H1 (cell line): Measurements from ENCODE around the gene TBC1D22B. TPM values are rescaled to one million over a fixed set of nuclear protein-coding genes. Genes with fewer than 3 reads are reported as not detected.

Experiments
- CTCF ChIA-PET: fragments of 300-600 bp; sonication (Branson Sonifier 250); formaldehyde crosslinking; loops from one replicate; lab custom pipeline; 2021; ENCODE audit not compliant: partially characterized antibody; lab: Charles Lee
- POLR2A ChIA-PET: fragments of 300-600 bp; sonication (Branson Sonifier 250); formaldehyde crosslinking; loops from one replicate; lab custom pipeline; 2021; ENCODE audit warnings: inconsistent platforms; ENCODE audit not compliant: partially characterized antibody; lab: Charles Lee
- DNase-seq, 2 experiments: peaks; one replicate each; pipeline versions ENCODE4 v3.0.0 to v3.0.0-alpha.2; 2010 to 2022; ENCODE audit warnings: low spot score in 2 of 2, low read depth in 1 of 2, mixed read lengths in 1 of 2
- FAIRE-seq: peaks from 2 replicates; lab custom pipeline; 2011; peaks lifted over from hg19 to GRCh38; lab: Jason Lieb, UNC
- H2AFZ ChIP-seq: 2 replicates; pipeline ENCODE4 v1.8.1; 2012; ENCODE audit warnings: low read length, inconsistent platforms
- H2AK5ac ChIP-seq: 2 replicates; pipeline ENCODE4 v1.6.1; 2013; ENCODE audit warnings: low read depth, low read length
- H2BK120ac ChIP-seq: replicated peaks from 2 replicates; pipeline ENCODE3; 2013; ENCODE audit warnings: low read depth, low read length, inconsistent platforms
- H2BK12ac ChIP-seq: 2 replicates; pipeline ENCODE4 v1.6.1; 2013; ENCODE audit warnings: low read depth, low read length
- H2BK15ac ChIP-seq: 2 replicates; pipeline ENCODE4 v1.6.1; 2013; ENCODE audit warnings: low read length
- H2BK20ac ChIP-seq: 2 replicates; pipeline ENCODE4 v1.6.1; 2013; ENCODE audit warnings: low read length
- H2BK5ac ChIP-seq: 2 replicates; pipeline ENCODE4 v1.6.1; 2013; ENCODE audit warnings: low read depth, low read length
- H3K14ac ChIP-seq: 2 replicates; pipeline ENCODE4 v1.6.1; 2013; ENCODE audit warnings: inconsistent platforms; ENCODE audit not compliant: insufficient read length
- H3K18ac ChIP-seq: 2 replicates; pipeline ENCODE4 v1.6.1; 2013; ENCODE audit warnings: low read length; ENCODE audit errors: extremely low read depth
- H3K23ac ChIP-seq: 2 replicates; pipeline ENCODE4 v1.6.1; 2013; ENCODE audit warnings: inconsistent platforms; ENCODE audit not compliant: insufficient read length
- H3K23me2 ChIP-seq: 2 replicates; pipeline ENCODE4 v1.6.1; 2013; ENCODE audit warnings: low read depth, low read length
- H3K27ac ChIP-seq: 2 replicates; pipeline ENCODE4 v1.6.1; 2011; ENCODE audit warnings: low read depth, low read length, inconsistent platforms
- H3K27me3 ChIP-seq, 4 experiments: replicated peaks in 1 of 4; 1 replicate in 1 of 4; 2 replicates in 3 of 4; pipeline versions ENCODE4 v1.6.1 to v1.8.1; 2011 to 2013; ENCODE audit warnings: low read length in 3 of 4, mild to moderate bottlenecking in 3 of 4, inconsistent platforms in 2 of 4, mixed read lengths in 2 of 4, moderate library complexity in 1 of 4; ENCODE audit not compliant: control insufficient read depth in 3 of 4, insufficient read depth in 3 of 4; ENCODE audit errors: extremely low read depth in 1 of 4
- H3K36me3 ChIP-seq, 4 experiments: 2 replicates each; pipeline versions ENCODE4 v1.6.1 to v1.8.1; 2011 to 2013; ENCODE audit warnings: mild to moderate bottlenecking in 4 of 4, low read length in 3 of 4, moderate library complexity in 2 of 4, control low read depth in 1 of 4, inconsistent platforms in 1 of 4; ENCODE audit not compliant: insufficient read depth in 4 of 4, control insufficient read depth in 2 of 4
- H3K4ac ChIP-seq: replicated peaks from 2 replicates; pipeline ENCODE3; 2013; ENCODE audit warnings: low read length, low read depth, mixed read lengths, inconsistent platforms; ENCODE audit not compliant: insufficient read length
- H3K4me1 ChIP-seq, 4 experiments: replicated peaks in 1 of 4; 1 replicate in 1 of 4; 2 replicates in 3 of 4; pipeline versions ENCODE4 v1.6.1 to v1.8.1; 2011 to 2013; ENCODE audit warnings: low read length in 3 of 4, inconsistent platforms in 2 of 4, mixed read lengths in 1 of 4; ENCODE audit not compliant: insufficient read depth in 4 of 4, control insufficient read depth in 3 of 4
- H3K4me2 ChIP-seq, 2 experiments: 2 replicates each; pipeline versions ENCODE4 v1.6.1 to v1.8.1; 2011 to 2013; ENCODE audit warnings: low read depth in 2 of 2, low read length in 2 of 2, control low read depth in 1 of 2, inconsistent platforms in 1 of 2, mild to moderate bottlenecking in 1 of 2; ENCODE audit not compliant: insufficient read depth in 1 of 2
- H3K4me3 ChIP-seq, 4 experiments: fragments of 200-600, 300-600 bp in 1 of 4; sonication (generic), shearing (Covaris generic), sonication (Bioruptor Twin) in 1 of 4; 2 replicates each; pipeline versions ENCODE4 v1.5.1 to v1.8.1; 2011 to 2016; ENCODE audit warnings: low read length in 4 of 4, low read depth in 3 of 4, control low read depth in 2 of 4, inconsistent platforms in 2 of 4, mild to moderate bottlenecking in 2 of 4, mixed read lengths in 1 of 4, moderate library complexity in 1 of 4; ENCODE audit not compliant: insufficient read depth in 2 of 4; ENCODE audit errors: extremely low read depth in 1 of 4
- H3K56ac ChIP-seq: replicated peaks from 2 replicates; pipeline ENCODE3; 2013; ENCODE audit warnings: low read depth, mild to moderate bottlenecking, mixed read lengths, low read length, inconsistent platforms; ENCODE audit not compliant: insufficient read length
- H3K79me1 ChIP-seq: 2 replicates; pipeline ENCODE4 v1.6.1; 2013; ENCODE audit warnings: low read depth, low read length, control low read depth
- H3K79me2 ChIP-seq, 2 experiments: 2 replicates each; pipeline versions ENCODE4 v1.6.1 to v1.8.1; 2012 to 2013; ENCODE audit warnings: low read length in 2 of 2, mild to moderate bottlenecking in 2 of 2, inconsistent platforms in 1 of 2; ENCODE audit not compliant: insufficient read depth in 2 of 2, control insufficient read depth in 1 of 2
- H3K9ac ChIP-seq, 4 experiments: replicated peaks in 1 of 4; 1 replicate in 1 of 4; 2 replicates in 3 of 4; pipeline versions ENCODE4 v1.6.1 to v1.8.1; 2011 to 2013; ENCODE audit warnings: low read depth in 3 of 4, low read length in 3 of 4, control low read depth in 2 of 4, mild to moderate bottlenecking in 2 of 4, moderate library complexity in 2 of 4, inconsistent platforms in 1 of 4; ENCODE audit errors: extremely low read depth in 1 of 4
- H3K9me3 ChIP-seq, 2 experiments: 2 replicates each; pipeline versions ENCODE4 v1.6.1 to v1.8.1; 2012 to 2013; ENCODE audit warnings: mild to moderate bottlenecking in 2 of 2, moderate library complexity in 2 of 2, control low read depth in 1 of 2, inconsistent platforms in 1 of 2, low read depth in 1 of 2, low read length in 1 of 2, mixed read lengths in 1 of 2; ENCODE audit not compliant: insufficient read depth in 2 of 2
- H4K20me1 ChIP-seq, 2 experiments: replicated peaks in 1 of 2; 2 replicates each; pipeline versions ENCODE3 to v1.8.1; 2011 to 2013; ENCODE audit warnings: inconsistent platforms in 2 of 2, low read length in 2 of 2, mild to moderate bottlenecking in 1 of 2; ENCODE audit not compliant: insufficient read depth in 2 of 2, control insufficient read depth in 1 of 2
- H4K5ac ChIP-seq: 2 replicates; pipeline ENCODE4 v1.6.1; 2013; ENCODE audit warnings: low read length, low read depth, mixed read lengths, inconsistent platforms; ENCODE audit not compliant: insufficient read length
- H4K8ac ChIP-seq: 2 replicates; pipeline ENCODE4 v1.8.0; 2013; ENCODE audit warnings: mild to moderate bottlenecking, moderate library complexity, low read length, inconsistent platforms; ENCODE audit not compliant: insufficient read depth; ENCODE audit errors: extremely low read depth
- H4K91ac ChIP-seq: replicated peaks from 2 replicates; pipeline ENCODE3; 2013; ENCODE audit warnings: low read length, mixed read lengths, inconsistent platforms; ENCODE audit not compliant: insufficient read length
- ATF3 ChIP-seq: IDR thresholded peaks from 2 replicates; pipeline ENCODE4 v1.6.1; 2011; ENCODE audit warnings: low read depth, mild to moderate bottlenecking, low read length; ENCODE audit not compliant: insufficient read depth
- BACH1 ChIP-seq: IDR thresholded peaks from 2 replicates; pipeline ENCODE4 v1.6.1; 2012; ENCODE audit warnings: low read length, improper control_type of control experiment
- CHD2 ChIP-seq: IDR thresholded peaks from 2 replicates; pipeline ENCODE4 v1.6.1; 2012; ENCODE audit warnings: low read length, improper control_type of control experiment
- CTBP2 ChIP-seq: IDR thresholded peaks from 2 replicates; pipeline ENCODE4 v1.7.0; 2011; ENCODE audit warnings: borderline replicate concordance, mild to moderate bottlenecking, moderate library complexity, mixed read lengths, low read length; ENCODE audit not compliant: insufficient read depth, insufficient read length
- EZH2 ChIP-seq: fragments of 200-600 bp; sonication (generic); IDR thresholded peaks from 2 replicates; pipeline ENCODE4 v1.7.1; 2012; ENCODE audit warnings: low read depth, mild to moderate bottlenecking, moderate library complexity, low read length, inconsistent platforms; ENCODE audit not compliant: severe bottlenecking
- HDAC6 ChIP-seq: IDR thresholded peaks from one replicate; pipeline ENCODE4 v1.7.1; 2012; ENCODE audit warnings: low read depth, mild to moderate bottlenecking, inconsistent platforms, low read length, moderate library complexity
- KDM1A ChIP-seq: fragments of 200-600, 300-600 bp; sonication (generic); IDR thresholded peaks from 2 replicates; pipeline ENCODE4 v1.7.1; 2016; ENCODE audit warnings: mild to moderate bottlenecking, low read length, borderline replicate concordance
- POLR2A ChIP-seq, 2 experiments: IDR thresholded peaks; 1 replicate in 1 of 2; 2 replicates in 1 of 2; pipeline ENCODE4 v1.6.1; 2011; ENCODE audit warnings: low read depth in 2 of 2, low read length in 2 of 2, mild to moderate bottlenecking in 2 of 2; ENCODE audit errors: control extremely low read depth in 1 of 2
- SP1 ChIP-seq: IDR thresholded peaks from 2 replicates; pipeline ENCODE4 v1.6.1; 2011; ENCODE audit warnings: low read depth, low read length
- SP4 ChIP-seq: IDR thresholded peaks from 2 replicates; pipeline ENCODE4 v1.6.1; 2012; ENCODE audit warnings: low read length, inconsistent platforms
- ZNF274 ChIP-seq: IDR thresholded peaks from 2 replicates; pipeline ENCODE4 v1.7.0; 2012; ENCODE audit warnings: low read length, borderline replicate concordance; ENCODE audit errors: extremely low read depth
- polyA plus RNA-seq, 7 experiments: library from polyadenylated mRNA; depleted of rRNA in 3 of 7; stranded (reverse) in 5 of 7; unstranded in 2 of 7; fragments of >200 nt in 5 of 7; fragments of 200-250 nt in 2 of 7; gene quantifications; 1 replicate in 5 of 7; 2 replicates in 1 of 7; 4 replicates in 1 of 7; pipeline versions ENCODE4 v1.2.1 to v1.2.3, GENCODE V29; 2011 to 2013; ENCODE audit warnings: missing spikeins in 2 of 7, mixed read lengths in 2 of 7
- total RNA-seq: library from RNA; stranded (reverse); fragmentation: NEBNext Ultra II Directional; extraction: Animal tissue kit (Norgen Biotek cat#: 25700); gene quantifications from 2 replicates; pipeline ENCODE4 v1.2.1, GENCODE V29; 2021

The TBC1D22B gene
- total and polyA plus RNA-seq, 2 of the 8 experiments (the other 6 are each of a cell fraction or from before 2014, with no cell fraction given): 10.1 to 17.4 TPM

GRCh38 chr6:37334047-37334446 is 76.5 kb downstream of the TBC1D22B start:
- H2BK20ac ChIP-seq: no peak overlapping the region
- H3K4ac ChIP-seq: no peak overlapping the region
- no peak overlapping the region for H2AK5ac ChIP-seq
- FAIRE-seq (no peak), DNase-seq (no peak)
- no peak overlapping the region for H2AFZ ChIP-seq
- peaks cover 0 to 15% (median 5%) of the 10 kb centered on the region in 4 experiments; a peak in 4 of 8 replicates for H3K36me3 ChIP-seq
- H4K5ac ChIP-seq: no peak overlapping the region
- H2BK12ac ChIP-seq: no peak overlapping the region
- no peak overlapping the region for H3K14ac ChIP-seq
- no peaks in the 10 kb centered on the region for H3K79me1 ChIP-seq
- H3K79me2 ChIP-seq: no peaks in the 10 kb centered on the region
- no peak overlapping the region for H2BK5ac ChIP-seq
- H4K20me1 ChIP-seq: no peaks in the 10 kb centered on the region
- H3K27me3 ChIP-seq: no peaks in the 10 kb centered on the region
- no peaks in the 10 kb centered on the region for H3K4me1 ChIP-seq
- no peak overlapping the region for H3K18ac ChIP-seq
- H2BK15ac ChIP-seq: no peak overlapping the region
- no peak overlapping the region for H3K4me3 ChIP-seq
- H3K9me3 ChIP-seq: no peaks in the 10 kb centered on the region
- no peak overlapping the region for H3K27ac ChIP-seq
- ChIA-PET CTCF (no interaction called here), POLR2A (no interaction called here)
- H3K4me2 ChIP-seq: no peak overlapping the region
- H3K23ac ChIP-seq: no peak overlapping the region
- H3K23me2 ChIP-seq: no peaks in the 10 kb centered on the region
- H4K8ac ChIP-seq: no peak overlapping the region
- H3K9ac ChIP-seq: no peak overlapping the region
- no peak overlapping the region for H3K56ac ChIP-seq
- TF ChIP-seq SP1: no peak
- no peak for TF ChIP-seq ZNF274
- TF ChIP-seq ATF3: no peak
- TF ChIP-seq CHD2: no peak
- no peak for TF ChIP-seq CTBP2
- TF ChIP-seq HDAC6: no peak
- TF ChIP-seq EZH2: no peak
- no peak for TF ChIP-seq POLR2A (IDR thresholded peaks at IDR 0.05; ENCODE audit: control extremely low read depth in 1 of 2, low read depth in 2 of 2, low read length in 2 of 2)
- TF ChIP-seq BACH1: no peak
- TF ChIP-seq SP4: no peak
- no peak for TF ChIP-seq KDM1A
- TF ChIP-seq, all 59 proteins: peak for 0
- Histone ChIP-seq H4K91ac (no peak overlapping the region), H2BK120ac (no peak overlapping the region)
